Gastrocnemius medialis (tissue), 4 donors: ENCODE results near the gene B3GALT5.

ENCODE experiments used
- CTCF ChIP-seq, 5 experiments: fragments of 450-650 bp in 3 of 5; fragments of 200-600 bp in 2 of 5; sonication (generic) in 2 of 5; IDR thresholded peaks in 4 of 5; conservative IDR thresholded peaks in 1 of 5; 1 replicate in 4 of 5; 2 replicates in 1 of 5; pipeline ENCODE4 v1.5.1; 2016 to 2019; ENCODE audit warnings: antibody characterized with exemption in 5 of 5, mild to moderate bottlenecking in 3 of 5, moderate library complexity in 3 of 5
- POLR2A ChIP-seq, 2 donors: fragments of 450-650 bp; IDR thresholded peaks; one replicate each; pipeline ENCODE4 v1.6.1; 2017; ENCODE audit warnings: antibody characterized with exemption in 2 of 2, mild to moderate bottlenecking in 2 of 2, moderate library complexity in 2 of 2

DNA sequence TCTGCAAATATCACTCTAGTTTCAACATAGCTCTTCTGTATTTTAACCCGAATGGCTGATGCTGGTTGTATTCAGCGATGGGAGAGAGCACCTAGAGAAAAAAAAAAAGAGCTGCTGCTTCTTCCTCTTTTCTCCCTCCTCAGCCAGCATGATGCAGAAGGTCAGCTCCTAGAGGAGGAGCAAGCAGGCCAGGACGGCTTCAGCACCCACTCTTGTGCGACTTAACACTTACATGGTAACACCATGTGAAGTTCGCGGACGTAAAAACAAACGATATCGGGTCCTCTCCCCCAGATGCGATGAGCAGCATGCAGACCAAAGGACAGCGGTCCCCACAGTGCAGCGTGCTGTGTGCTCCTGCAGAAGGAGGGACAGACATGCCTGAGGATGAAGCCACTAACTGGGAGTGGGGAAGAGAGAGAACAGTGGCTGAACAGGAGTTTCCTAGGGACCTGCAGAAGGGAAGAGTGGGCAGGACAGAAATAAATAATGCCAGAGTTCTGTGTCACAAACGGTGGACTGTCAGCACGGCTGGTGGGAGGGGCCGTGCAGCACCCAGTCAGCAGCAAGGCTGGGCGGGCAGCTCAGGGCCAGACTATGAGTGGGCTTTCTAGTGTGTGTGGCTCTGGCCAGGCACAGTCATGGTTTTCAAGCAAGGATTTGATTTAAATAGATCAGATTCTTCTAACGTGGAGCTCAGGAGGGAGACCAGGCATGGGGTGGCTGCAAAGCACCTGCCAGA is 11.4 kb upstream of the B3GALT5 start:
- TF ChIP-seq CTCF (IDR thresholded peaks at IDR 0.05 in 4 of 5, conservative IDR thresholded peaks at IDR 0.05 in 1 of 5), result no peak
- no peak for TF ChIP-seq POLR2A (IDR thresholded peaks at IDR 0.05)
